Epithelial cell of prostate (primary cell): ENCODE data around the gene UQCR10.
"Not testable (repeated sequence)": the region's sequence is repeated elsewhere in the genome, so short reads cannot be mapped to it uniquely, and the experiment has no call there.

ENCODE experiments used
- DNase-seq: peaks from one replicate; pipeline ENCODE4 v3.0.0-alpha.2; 2011; ENCODE audit warnings: low read depth, low spot score
- H3K27ac ChIP-seq: fragments of 450-650 bp; 2 replicates; pipeline ENCODE4 v1.5.1; 2017; ENCODE audit warnings: mild to moderate bottlenecking

Gene UQCR10

GRCh38 chr22:29735416-29735815, 31.8 kb upstream of the UQCR10 start:
- H3K27ac ChIP-seq: no peak overlapping the region
- DNase-seq: no peak

GRCh38 chr22:29737251-29738117, 29.7 kb upstream of the UQCR10 start:
- no peak overlapping the region for H3K27ac ChIP-seq
- no peak for DNase-seq

DNA sequence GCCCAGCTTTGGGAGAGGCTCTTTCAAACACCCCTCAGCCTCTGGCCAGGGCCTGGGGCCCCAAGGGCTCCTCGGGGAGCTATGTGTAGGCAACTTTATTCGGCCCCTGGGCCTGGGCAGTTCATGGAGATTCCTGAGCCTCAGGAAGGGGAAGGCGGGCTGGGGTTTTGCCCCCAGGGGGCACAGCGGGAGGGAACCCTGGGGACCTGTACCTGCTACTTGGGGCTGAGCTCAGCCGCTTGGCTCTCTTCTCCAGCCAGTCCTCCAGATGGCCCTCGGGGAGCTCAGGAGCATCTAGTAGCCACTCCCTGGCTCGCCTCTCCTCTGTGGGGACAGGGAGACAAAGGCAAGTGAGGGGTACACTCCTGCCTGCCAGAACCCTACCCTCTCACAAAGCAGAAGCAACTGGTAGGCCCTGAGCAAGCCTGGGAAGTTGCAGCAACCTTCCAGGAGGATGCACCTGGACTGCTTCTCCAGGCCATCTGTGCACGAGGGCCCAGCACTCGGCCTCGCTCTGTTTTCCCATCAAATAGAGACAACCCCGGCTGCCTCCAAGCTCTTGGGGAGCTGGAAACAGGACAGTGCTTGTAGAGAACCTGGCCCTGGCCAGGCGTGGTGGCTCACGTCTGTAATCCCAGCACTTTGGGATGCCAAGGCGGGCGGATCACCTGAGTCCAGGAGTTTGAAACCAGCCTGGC, 28.9 kb upstream of the UQCR10 start:
- H3K27ac ChIP-seq: no peak overlapping the region
- DNase-seq: no peak

DNA sequence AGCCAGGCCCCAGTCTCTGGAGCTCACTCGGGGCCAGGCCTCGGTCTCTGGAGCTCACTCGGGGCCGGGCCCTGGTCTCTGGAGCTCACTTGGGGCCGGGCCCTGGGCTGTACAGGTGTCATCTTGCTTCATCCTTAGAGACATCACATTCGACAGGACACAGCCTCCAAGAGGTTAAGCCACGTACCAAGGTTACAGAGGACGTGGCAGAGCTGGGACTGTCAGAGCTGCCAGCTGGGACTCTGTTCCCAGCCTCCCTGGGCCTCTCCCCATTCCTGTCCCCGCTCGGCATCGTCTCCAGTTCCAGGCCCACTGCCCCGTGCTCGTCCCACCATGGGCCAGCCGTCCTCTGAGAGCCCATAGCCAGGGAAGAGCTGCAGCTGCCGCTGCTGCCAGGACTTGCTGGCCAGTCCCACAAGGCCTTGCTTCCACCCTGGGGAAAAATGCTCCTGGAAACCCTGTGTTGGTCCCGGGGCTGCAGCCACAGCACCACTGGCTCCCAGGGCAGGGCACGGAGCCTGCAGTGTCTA, 27.8 kb upstream of the UQCR10 start:
- no peak overlapping the region for H3K27ac ChIP-seq

DNA sequence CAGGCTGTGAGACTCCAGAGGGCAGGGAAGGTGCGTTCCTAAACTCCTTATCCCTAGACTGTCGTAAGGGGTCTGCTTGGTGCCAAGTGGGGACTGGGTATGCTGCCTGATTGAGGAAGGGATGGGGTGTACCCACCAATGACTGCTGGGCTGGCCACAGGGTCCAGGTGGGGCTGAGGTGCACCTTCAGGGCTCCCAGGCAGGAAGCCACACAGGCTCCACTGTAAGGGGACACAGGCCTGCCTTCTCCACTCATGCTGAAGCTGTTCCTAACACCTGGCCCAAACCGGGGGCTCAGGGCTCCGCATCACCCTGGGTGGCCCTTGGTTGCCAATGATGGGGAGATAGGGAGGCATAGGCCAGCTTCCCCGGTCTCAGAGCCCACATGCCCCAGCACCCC, 27.0 kb upstream of the UQCR10 start:
- no peak overlapping the region for H3K27ac ChIP-seq
- DNase-seq: no peak

More for the DNA sequence above, 27.8 kb upstream of the UQCR10 start:
- no peak for DNase-seq

GRCh38 chr22:29741926-29742325, 25.2 kb upstream of the UQCR10 start:
- no peak overlapping the region for H3K27ac ChIP-seq
- no peak for DNase-seq

DNA sequence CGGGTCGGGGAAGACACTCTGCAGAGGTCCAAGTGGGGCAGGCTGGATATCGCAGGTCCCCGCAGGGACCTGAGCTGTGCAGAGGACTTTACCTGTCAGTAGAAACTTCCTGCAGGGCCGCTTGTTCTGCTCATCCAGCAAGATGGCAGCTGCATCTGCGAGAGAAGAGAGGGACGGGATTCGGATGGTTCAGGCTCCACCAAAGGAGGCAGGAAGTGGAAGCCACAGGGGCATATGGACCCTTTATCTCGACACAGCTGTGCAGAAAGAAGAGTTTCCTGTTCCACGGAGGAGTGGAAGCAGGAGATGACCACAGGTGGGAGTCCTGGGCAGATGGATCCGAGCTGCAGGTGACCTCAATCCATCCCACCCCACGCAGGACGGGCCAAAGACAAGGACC, 24.8 kb upstream of the UQCR10 start:
- DNase-seq: no peak

DNA sequence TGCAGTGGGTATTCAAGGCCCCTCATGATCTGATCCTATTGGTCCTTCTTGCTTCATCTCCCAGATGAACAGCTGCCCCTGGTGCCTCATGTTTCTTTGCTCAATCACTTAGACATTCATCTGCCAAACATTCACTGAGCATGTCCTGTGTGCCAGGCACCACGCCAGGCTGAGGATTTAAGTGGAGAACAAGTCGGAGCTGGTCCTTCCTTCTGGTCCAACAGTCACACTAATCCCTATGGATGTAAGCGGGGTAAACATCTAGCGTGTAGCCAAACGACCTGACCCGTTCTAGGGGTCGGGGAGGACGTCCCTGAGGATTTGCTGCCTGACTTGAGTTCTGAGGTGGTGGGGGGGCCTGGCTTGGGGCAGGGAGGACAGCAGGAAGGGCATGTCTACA, 22.3 kb upstream of the UQCR10 start:
- peak; percentile 91 for DNase-seq
- peak overlapping the region; percentile 24 for H3K27ac ChIP-seq

More for the DNA sequence above, 24.8 kb upstream of the UQCR10 start:
- no peak overlapping the region for H3K27ac ChIP-seq

DNA sequence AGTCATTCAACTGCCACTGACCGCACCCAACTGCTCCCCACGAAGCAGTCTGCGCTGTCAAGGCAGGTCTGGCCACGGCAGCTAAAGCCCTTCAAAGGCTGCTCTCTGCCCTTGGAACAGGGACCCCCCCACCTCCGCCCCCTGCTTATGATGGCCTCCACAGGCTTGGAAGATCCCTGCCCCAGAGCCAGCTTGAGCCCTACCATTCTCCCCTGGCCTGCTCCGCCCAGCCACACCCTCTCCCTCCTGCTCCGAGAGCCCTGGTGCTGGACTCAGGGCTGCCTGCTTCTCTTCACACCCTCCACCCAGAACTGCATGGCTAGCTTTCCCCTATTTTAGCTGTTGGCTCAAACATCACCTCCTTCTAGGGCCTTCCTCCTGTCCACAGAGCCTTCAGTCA, 19.3 kb upstream of the UQCR10 start:
- H3K27ac ChIP-seq: no peak overlapping the region
- DNase-seq: no peak

GRCh38 chr22:29748248-29748893, 18.8 kb upstream of the UQCR10 start:
- no peak overlapping the region for H3K27ac ChIP-seq

DNA sequence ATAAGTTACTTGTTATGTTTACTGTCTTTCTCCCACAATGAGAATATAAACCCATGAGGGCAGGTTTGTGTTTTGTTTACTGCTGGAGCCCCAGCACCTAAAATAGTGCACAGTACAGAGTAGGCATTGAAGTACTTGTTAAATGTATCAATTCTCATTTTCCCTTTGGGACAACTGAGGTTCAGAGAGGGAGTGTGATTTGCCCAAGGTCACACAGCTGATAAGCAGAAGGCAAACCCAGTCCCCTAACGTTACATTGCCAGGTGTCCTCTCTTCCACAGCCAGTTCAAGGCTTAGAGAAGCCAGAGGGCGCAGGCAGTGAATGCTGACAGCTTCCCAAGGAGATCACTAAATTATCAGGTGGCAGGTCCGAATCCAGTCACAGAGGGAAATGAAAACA, 17.1 kb upstream of the UQCR10 start:
- H3K27ac ChIP-seq: no peak overlapping the region
- no peak for DNase-seq

More at GRCh38 chr22:29748248-29748893, 18.8 kb upstream of the UQCR10 start:
- no peak for DNase-seq

DNA sequence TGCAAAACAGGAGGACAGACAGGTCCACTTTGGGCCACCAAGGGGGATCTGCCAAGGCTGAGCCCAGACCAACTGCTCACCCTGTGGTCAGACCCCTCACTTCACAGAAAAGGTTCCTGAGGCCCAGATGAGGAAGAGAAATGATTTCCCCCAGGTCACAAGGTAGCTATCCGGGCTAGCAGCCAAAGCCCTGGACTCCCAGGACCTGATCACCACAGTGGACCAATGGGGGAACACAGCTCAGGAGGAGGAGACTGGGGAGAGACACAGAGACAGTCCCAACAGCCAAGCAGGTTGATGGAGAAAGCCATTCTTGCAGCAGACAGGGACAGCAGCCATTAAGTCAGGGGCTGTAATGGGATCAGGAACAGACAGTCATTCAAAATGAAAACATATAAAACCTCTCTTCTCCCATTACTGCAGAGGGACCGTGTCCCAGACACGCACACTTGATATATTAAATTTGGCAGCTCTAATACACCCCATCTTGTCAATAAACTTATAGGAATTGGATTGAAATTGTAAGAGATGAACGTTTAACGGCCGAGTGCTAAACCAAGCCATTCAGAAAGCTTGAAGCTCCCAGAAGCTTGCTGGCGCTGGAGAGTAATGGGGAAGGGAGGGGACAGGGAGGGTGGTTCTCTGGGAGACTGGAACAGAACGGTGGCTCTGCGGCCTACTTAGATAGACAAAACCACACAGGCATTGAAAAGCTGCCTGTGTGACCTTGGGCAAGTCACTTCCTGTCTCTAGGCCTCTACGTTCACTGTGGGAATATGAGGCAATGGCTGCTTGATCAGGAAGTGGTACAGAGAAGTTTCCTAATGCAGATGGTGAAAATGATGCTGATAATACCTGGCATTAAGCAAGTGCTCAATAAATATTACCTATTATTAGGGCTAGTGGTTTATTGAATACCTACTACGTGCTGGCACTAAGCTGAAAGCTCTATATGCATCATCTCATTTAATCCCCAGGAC, 16.3 kb upstream of the UQCR10 start:
- H3K27ac ChIP-seq: no peak overlapping the region
- no peak for DNase-seq

- DNase-seq: no peak
- H3K27ac ChIP-seq: no peak overlapping the region
Observed at GRCh38 chr22:29751669-29752068, 15.5 kb upstream of the UQCR10 start.

DNA sequence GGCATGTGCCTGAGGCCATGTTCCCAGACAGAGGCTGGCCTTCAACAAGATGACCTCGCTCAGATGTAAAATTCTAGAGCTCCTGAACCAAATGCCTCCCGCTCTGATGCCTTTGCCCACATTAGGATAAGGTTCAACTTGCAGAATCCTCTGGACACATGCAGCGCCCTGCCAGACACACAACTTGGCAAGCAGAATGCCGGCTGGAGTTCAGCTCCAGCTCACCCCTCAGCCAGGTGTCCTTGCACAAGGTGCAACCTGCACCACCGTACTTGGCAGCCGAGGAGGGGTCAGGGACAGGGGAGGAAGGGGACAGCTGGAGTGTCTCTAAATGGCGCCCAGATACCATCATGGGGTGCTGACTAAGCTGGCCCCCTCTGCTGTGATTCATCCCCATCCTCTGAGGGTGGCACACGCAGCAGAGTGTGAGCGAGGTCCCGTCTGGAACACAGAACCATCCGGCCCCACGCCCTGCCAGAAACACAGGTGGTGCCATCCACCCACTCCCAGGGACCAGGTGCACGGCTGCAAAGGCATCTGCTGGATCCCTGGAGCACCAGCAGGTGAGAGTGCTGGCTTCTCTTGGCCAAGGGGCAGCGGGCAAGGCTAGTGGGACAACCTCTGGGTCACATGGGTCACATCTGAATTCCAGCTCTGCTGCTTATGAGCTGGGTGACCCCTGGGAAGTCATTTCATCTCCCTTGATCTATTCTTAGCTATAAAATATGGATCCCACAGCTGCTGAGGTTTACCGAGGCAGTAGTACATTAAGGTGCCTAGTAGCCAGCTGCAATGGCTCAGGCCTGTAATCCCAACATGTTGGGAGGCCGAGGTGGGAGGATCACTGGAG, 13.1 kb upstream of the UQCR10 start:
- DNase-seq: no peak
- no peak overlapping the region for H3K27ac ChIP-seq

GRCh38 chr22:29754658-29755395, 12.3 kb upstream of the UQCR10 start:
- not testable (repeated sequence) for H3K27ac ChIP-seq, DNase-seq

DNA sequence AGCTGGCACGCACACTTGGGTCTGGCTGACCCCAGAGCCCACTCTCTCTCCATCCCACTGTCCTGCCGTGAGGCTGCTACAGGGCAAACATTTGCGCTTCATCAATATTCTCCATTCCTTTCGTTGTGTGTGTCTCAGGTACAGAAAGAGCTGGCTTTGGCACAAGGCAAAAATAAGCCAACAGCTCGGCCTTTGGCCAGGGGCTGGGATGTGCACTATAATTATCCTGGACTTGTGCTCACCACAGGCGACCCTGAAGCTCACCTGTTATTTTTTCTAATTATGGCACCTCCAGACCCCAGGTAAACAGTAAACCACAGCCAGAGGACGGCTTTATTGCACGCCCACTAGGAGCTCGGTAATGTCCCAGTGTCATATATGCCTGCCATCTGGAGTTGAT, 11.3 kb upstream of the UQCR10 start:
- no peak for DNase-seq
- no peak overlapping the region for H3K27ac ChIP-seq

- no peak for DNase-seq
Observed at GRCh38 chr22:29756341-29756740, 10.8 kb upstream of the UQCR10 start.

DNA sequence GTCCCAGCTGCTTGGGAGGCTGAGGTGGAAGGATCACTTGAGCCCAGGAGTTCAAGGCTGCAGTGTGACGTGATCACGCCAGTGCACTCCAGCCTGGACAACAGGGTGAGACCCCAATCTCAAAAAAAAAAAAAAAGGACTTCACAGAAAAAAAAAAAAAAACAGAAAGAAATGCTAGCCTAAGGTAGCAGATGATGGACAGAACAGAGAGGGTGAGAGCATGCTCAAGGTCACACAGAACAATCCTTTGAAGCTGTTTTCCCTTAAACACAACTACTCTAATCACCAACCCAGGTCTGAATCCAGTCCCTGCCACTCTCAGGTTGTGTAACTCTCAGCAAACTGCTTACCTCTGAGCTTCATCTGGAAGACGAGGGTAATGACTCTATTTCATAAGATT, 10.1 kb upstream of the UQCR10 start:
- no peak for DNase-seq

More at GRCh38 chr22:29756341-29756740, 10.8 kb upstream of the UQCR10 start:
- H3K27ac ChIP-seq: no peak overlapping the region

More for the DNA sequence above, 10.1 kb upstream of the UQCR10 start:
- H3K27ac ChIP-seq: no peak overlapping the region
